Transverse colon (tissue), 4 donors: ENCODE results near the gene TPSD1.
"Not testable (repeated sequence)": the region's sequence is repeated elsewhere in the genome, so short reads cannot be mapped to it uniquely, and the experiment has no call there.

Source experiments
- EP300 ChIP-seq: sonication (generic); formaldehyde crosslinking; IDR thresholded peaks from one replicate; pipeline ENCODE4 v1.6.1; 2017; ENCODE audit warnings: antibody characterized with exemption, low read depth
- POLR2A ChIP-seq: fragments of 450-650 bp; IDR thresholded peaks from one replicate; pipeline ENCODE4 v1.6.1; 2016; ENCODE audit warnings: antibody characterized with exemption, mild to moderate bottlenecking, moderate library complexity
- POLR2AphosphoS5 ChIP-seq, 3 donors: sonication (generic); formaldehyde crosslinking; IDR thresholded peaks; one replicate each; pipeline ENCODE4 v1.6.1; 2016; ENCODE audit warnings: antibody characterized with exemption in 3 of 3
- TF ChIP-seq, protein P1 (sequence below), 5 experiments: fragments of 200-600 bp in 3 of 5; fragments of 450-650 bp in 2 of 5; sonication (generic) in 3 of 5; IDR thresholded peaks; 1 replicate in 2 of 5; 2 replicates in 3 of 5; pipeline ENCODE4 v1.5.1; 2016 to 2017; ENCODE audit warnings: antibody characterized with exemption in 5 of 5, inconsistent platforms in 3 of 5, mild to moderate bottlenecking in 2 of 5, moderate library complexity in 1 of 5

DNA sequence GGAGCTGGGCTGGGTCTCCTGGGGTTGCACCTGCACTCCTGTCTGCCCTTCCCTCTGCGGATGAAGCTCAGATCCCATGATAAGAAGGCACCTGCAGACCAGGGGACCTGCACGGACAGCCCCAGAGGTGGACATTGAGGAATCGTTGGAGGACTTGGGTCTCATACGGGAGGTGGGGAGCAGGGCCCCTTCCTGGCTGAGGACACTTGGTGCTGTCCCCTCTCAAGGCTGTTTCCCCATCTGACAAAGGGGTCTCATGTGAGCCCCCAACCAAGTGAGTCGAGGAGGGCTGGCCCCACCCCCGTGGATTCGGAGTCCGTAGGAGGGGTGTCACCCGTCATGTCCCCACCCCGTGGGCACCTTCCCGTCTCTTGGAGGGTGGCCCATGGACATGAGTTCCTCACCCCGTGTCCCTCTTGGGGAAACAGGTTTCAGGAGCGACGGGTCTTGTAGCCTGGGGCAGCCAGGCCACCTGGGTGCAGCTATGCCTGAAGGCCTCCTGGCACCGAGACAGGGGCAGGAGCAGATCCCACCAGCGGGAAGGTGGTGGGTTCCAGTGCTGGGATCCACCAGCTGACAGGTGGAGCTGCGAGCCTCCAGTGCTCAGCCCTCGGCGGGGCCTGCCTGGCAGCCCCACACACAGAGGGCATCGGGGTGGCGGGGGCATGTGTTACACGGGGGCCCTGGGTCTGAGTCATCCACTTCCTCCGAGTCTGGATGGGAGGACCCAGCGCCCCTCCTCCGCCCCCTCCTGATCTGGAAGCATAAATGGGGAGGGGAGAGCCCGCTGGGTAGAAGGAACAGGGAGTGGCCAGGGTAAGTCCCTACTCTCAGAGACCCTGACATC lies at the start of gene TPSD1:
- TF ChIP-seq, protein P1, sequence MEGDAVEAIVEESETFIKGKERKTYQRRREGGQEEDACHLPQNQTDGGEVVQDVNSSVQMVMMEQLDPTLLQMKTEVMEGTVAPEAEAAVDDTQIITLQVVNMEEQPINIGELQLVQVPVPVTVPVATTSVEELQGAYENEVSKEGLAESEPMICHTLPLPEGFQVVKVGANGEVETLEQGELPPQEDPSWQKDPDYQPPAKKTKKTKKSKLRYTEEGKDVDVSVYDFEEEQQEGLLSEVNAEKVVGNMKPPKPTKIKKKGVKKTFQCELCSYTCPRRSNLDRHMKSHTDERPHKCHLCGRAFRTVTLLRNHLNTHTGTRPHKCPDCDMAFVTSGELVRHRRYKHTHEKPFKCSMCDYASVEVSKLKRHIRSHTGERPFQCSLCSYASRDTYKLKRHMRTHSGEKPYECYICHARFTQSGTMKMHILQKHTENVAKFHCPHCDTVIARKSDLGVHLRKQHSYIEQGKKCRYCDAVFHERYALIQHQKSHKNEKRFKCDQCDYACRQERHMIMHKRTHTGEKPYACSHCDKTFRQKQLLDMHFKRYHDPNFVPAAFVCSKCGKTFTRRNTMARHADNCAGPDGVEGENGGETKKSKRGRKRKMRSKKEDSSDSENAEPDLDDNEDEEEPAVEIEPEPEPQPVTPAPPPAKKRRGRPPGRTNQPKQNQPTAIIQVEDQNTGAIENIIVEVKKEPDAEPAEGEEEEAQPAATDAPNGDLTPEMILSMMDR (IDR thresholded peaks at IDR 0.05): not testable (repeated sequence)
- not testable (repeated sequence) for TF ChIP-seq EP300; POLR2A; POLR2AphosphoS5 (IDR thresholded peaks at IDR 0.05)
